MM.1S (cell line): ENCODE measurements around the gene SKAP2.

Source experiments
- DNase-seq: peaks from one replicate; pipeline ENCODE4 v3.0.0-alpha.2; 2015
- H2AFZ ChIP-seq: fragments of 300-600 bp; sonication (generic); 2 replicates; pipeline ENCODE4 v1.6.0; 2016; ENCODE audit warnings: antibody characterized with exemption, low read length
- H3F3A ChIP-seq: fragments of 300-600 bp; sonication (generic); 2 replicates; pipeline ENCODE4 v1.6.1; 2016; ENCODE audit warnings: mild to moderate bottlenecking, antibody characterized with exemption, low read length, moderate library complexity, mixed read lengths; ENCODE audit not compliant: insufficient read depth
- H3K27ac ChIP-seq: fragments of 300-600 bp; sonication (generic); 2 replicates; pipeline ENCODE4 v1.5.1; 2016; ENCODE audit warnings: mild to moderate bottlenecking, low read length
- H3K27me3 ChIP-seq: fragments of 300-600 bp; sonication (generic); replicated peaks from 2 replicates; pipeline ENCODE4 v1.6.0; 2016; ENCODE audit warnings: low read length; ENCODE audit not compliant: insufficient read depth
- H3K36me3 ChIP-seq: fragments of 300-600 bp; sonication (generic); replicated peaks from 2 replicates; pipeline ENCODE4 v1.6.1; 2016; ENCODE audit warnings: mild to moderate bottlenecking, low read length, mixed read lengths; ENCODE audit not compliant: insufficient read depth
- H3K4me1 ChIP-seq: fragments of 300-600 bp; sonication (generic); 2 replicates; pipeline ENCODE4 v1.6.1; 2016; ENCODE audit warnings: low read length, mixed read lengths
- H3K4me2 ChIP-seq: fragments of 300-600 bp; sonication (generic); 2 replicates; pipeline ENCODE4 v1.6.0; 2016; ENCODE audit warnings: low read depth, low read length
- H3K4me3 ChIP-seq: fragments of 300-600 bp; sonication (generic); 2 replicates; pipeline ENCODE4 v1.5.1; 2016; ENCODE audit warnings: low read length, mixed read lengths
- H3K79me2 ChIP-seq: fragments of 300-600 bp; sonication (generic); 2 replicates; pipeline ENCODE4 v1.6.1; 2016; ENCODE audit warnings: mixed run types, low read length, mixed read lengths
- H3K9ac ChIP-seq: fragments of 300-600 bp; sonication (generic); 2 replicates; pipeline ENCODE4 v1.6.1; 2016; ENCODE audit warnings: low read length, mixed read lengths
- H3K9me2 ChIP-seq: fragments of 300-600 bp; sonication (generic); replicated peaks from 2 replicates; pipeline ENCODE4 v1.6.1; 2016; ENCODE audit warnings: mild to moderate bottlenecking, low read length, mixed read lengths; ENCODE audit not compliant: insufficient read depth
- H3K9me3 ChIP-seq: fragments of 300-600 bp; sonication (generic); replicated peaks from 2 replicates; pipeline ENCODE4 v1.6.1; 2016; ENCODE audit warnings: mild to moderate bottlenecking, low read length, mixed read lengths; ENCODE audit not compliant: insufficient read depth
- H4K20me1 ChIP-seq: fragments of 300-600 bp; sonication (generic); 2 replicates; pipeline ENCODE4 v1.6.1; 2016; ENCODE audit warnings: mild to moderate bottlenecking, low read length, moderate library complexity, mixed read lengths; ENCODE audit not compliant: insufficient read depth
- EZH2 ChIP-seq: fragments of 300-600 bp; sonication (generic); optimal IDR thresholded peaks from 2 replicates; pipeline ENCODE3; 2017; ENCODE audit warnings: low read depth, mild to moderate bottlenecking, antibody characterized with exemption, low read length, mixed read lengths
- EZH2phosphoT487 ChIP-seq: fragments of 300-600 bp; sonication (generic); IDR thresholded peaks from 2 replicates; pipeline ENCODE4 v1.6.1; 2018; ENCODE audit warnings: antibody characterized with exemption, low read length
- TF ChIP-seq, protein P1 (sequence below): fragments of 300-600 bp; sonication (generic); IDR thresholded peaks from 2 replicates; pipeline ENCODE4 v1.5.1; 2016; ENCODE audit warnings: antibody characterized with exemption, low read length, mixed read lengths

The SKAP2 gene

GRCh38 chr7:26670290-26670689 is 194.1 kb downstream of the SKAP2 start:
- Histone ChIP-seq H3K9me2 (no peaks in the 10 kb centered on the region), H3F3A (0 out of 2 replicates have a peak, but pooled peaks cover 3% of the 10 kb centered on the region), H4K20me1 (no peaks in the 10 kb centered on the region), H3K4me2 (no peak overlapping the region), H3K27me3 (0 out of 2 replicates have a peak, but pooled peaks cover 5% of the 10 kb centered on the region), H3K79me2 (no peaks in the 10 kb centered on the region), H3K9me3 (no peaks in the 10 kb centered on the region), H3K36me3 (no peaks in the 10 kb centered on the region), H3K4me3 (no peak overlapping the region), H3K9ac (no peak overlapping the region), H3K27ac (no peak overlapping the region), H2AFZ (no peak overlapping the region), H3K4me1 (no peaks in the 10 kb centered on the region)
- peak; percentile 12 for DNase-seq
- TF ChIP-seq EZH2phosphoT487 (no peak), EZH2 (no peak)
- TF ChIP-seq, protein P1, sequence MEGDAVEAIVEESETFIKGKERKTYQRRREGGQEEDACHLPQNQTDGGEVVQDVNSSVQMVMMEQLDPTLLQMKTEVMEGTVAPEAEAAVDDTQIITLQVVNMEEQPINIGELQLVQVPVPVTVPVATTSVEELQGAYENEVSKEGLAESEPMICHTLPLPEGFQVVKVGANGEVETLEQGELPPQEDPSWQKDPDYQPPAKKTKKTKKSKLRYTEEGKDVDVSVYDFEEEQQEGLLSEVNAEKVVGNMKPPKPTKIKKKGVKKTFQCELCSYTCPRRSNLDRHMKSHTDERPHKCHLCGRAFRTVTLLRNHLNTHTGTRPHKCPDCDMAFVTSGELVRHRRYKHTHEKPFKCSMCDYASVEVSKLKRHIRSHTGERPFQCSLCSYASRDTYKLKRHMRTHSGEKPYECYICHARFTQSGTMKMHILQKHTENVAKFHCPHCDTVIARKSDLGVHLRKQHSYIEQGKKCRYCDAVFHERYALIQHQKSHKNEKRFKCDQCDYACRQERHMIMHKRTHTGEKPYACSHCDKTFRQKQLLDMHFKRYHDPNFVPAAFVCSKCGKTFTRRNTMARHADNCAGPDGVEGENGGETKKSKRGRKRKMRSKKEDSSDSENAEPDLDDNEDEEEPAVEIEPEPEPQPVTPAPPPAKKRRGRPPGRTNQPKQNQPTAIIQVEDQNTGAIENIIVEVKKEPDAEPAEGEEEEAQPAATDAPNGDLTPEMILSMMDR = no peak

GRCh38 chr7:26668821-26669220 is 195.6 kb downstream of the SKAP2 start:
- H3K79me2 ChIP-seq = no peaks in the 10 kb centered on the region
- H3K4me3 ChIP-seq = no peak overlapping the region
- H3K9me2 ChIP-seq = no peaks in the 10 kb centered on the region
- H3K9me3 ChIP-seq = no peaks in the 10 kb centered on the region
- H3K4me2 ChIP-seq = no peak overlapping the region
- H3F3A ChIP-seq = no peaks in the 10 kb centered on the region; the same call in 1 of the 2 replicates
- H2AFZ ChIP-seq = no peak overlapping the region
- no peak for DNase-seq
- H3K27ac ChIP-seq = no peak overlapping the region
- H3K36me3 ChIP-seq = no peaks in the 10 kb centered on the region
- TF ChIP-seq EZH2phosphoT487 (no peak), EZH2 (no peak)
- TF ChIP-seq, protein P1 = no peak
- H4K20me1 ChIP-seq = no peaks in the 10 kb centered on the region
- no peak overlapping the region for H3K9ac ChIP-seq
- H3K4me1 ChIP-seq = no peaks in the 10 kb centered on the region
- 0 out of 2 replicates have a peak, but pooled peaks cover 5% of the 10 kb centered on the region for H3K27me3 ChIP-seq

DNA sequence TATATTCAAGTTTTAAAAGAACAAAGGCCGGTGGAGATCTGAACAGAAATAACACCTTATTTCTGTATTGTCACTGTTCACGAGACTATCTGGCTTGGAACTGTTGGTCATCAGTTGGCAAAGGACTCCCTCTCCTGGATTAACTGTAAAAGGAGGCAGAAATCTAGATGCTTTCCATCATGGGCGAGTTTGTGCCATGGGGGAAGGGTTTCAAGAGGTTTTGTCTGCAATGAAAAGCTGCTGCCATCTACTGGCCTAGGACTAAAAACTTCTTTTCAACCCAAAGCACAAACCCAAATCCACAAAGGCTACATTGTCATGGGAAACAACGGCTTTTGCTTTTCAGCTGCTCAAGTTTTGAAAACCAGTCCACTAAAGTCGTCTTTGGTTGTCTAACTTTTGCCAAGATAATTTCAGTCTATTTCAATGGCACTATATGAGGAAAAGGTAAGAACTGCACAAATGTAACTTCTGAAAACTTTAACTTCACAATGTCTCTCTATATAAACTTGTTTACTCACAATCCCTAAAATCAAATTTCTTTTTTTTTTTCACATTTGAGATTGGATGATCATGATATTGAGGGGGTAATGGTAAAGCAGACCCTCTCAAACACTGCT is 196.8 kb downstream of the SKAP2 start:
- Histone ChIP-seq H3K9me2 (no peaks in the 10 kb centered on the region), H2AFZ (no peak overlapping the region), H3K9ac (no peak overlapping the region), H3K4me2 (no peak overlapping the region), H3K9me3 (no peaks in the 10 kb centered on the region), H3K79me2 (no peaks in the 10 kb centered on the region), H4K20me1 (no peaks in the 10 kb centered on the region), H3K4me1 (no peaks in the 10 kb centered on the region), H3K27ac (no peak overlapping the region), H3F3A (no peaks in the 10 kb centered on the region; the same call in 1 of the 2 replicates), H3K27me3 (peaks cover 5% of the 10 kb centered on the region; the same call in 1 of the 2 replicates), H3K36me3 (no peaks in the 10 kb centered on the region), H3K4me3 (no peak overlapping the region)
- TF ChIP-seq EZH2 (no peak), EZH2phosphoT487 (no peak)
- TF ChIP-seq, protein P1 = peak; percentile 74
- peak; percentile 82 for DNase-seq
